IMR-90 (cell line): ENCODE measurements around the gene APIP.

Experiments
- BHLHE40 ChIP-seq: fragments of 150-350 bp; IDR thresholded peaks from 2 replicates; pipeline ENCODE4 v1.6.1; 2016; ENCODE audit warnings: mild to moderate bottlenecking, low read depth, low read length
- CEBPB ChIP-seq: IDR thresholded peaks from 2 replicates; pipeline ENCODE4 v1.6.1; 2012; ENCODE audit warnings: low read depth, low read length, improper control_type of control experiment
- CTCF ChIP-seq: conservative IDR thresholded peaks from 2 replicates; pipeline ENCODE4 v1.5.1; 2012; ENCODE audit warnings: mild to moderate bottlenecking, low read depth, low read length, improper control_type of control experiment
- MAZ ChIP-seq: IDR thresholded peaks from 2 replicates; pipeline ENCODE4 v1.6.1; 2012; ENCODE audit warnings: low read depth, mild to moderate bottlenecking, low read length, improper control_type of control experiment, moderate library complexity, borderline replicate concordance
- MXI1 ChIP-seq: IDR thresholded peaks from 2 replicates; pipeline ENCODE4 v1.6.1; 2012; ENCODE audit warnings: low read depth, mild to moderate bottlenecking, low read length, moderate library complexity, borderline replicate concordance
- POLR2A ChIP-seq: IDR thresholded peaks from 2 replicates; pipeline ENCODE4 v1.6.1; 2012; ENCODE audit warnings: mild to moderate bottlenecking, low read depth, low read length
- RAD21 ChIP-seq: IDR thresholded peaks from 2 replicates; pipeline ENCODE4 v1.6.1; 2012; ENCODE audit warnings: low read length, improper control_type of control experiment
- SMC3 ChIP-seq: fragments of 150-350 bp; IDR thresholded peaks from 2 replicates; pipeline ENCODE4 v1.6.1; 2016; ENCODE audit warnings: low read depth, mild to moderate bottlenecking, antibody characterized with exemption, low read length, moderate library complexity

GRCh38 chr11:34916843-34917770 lies 928 bp upstream of the APIP start:
- TF ChIP-seq RAD21 (no peak), CTCF (no peak), MXI1 (no peak), POLR2A (no peak), MAZ (no peak), CEBPB (no peak), SMC3 (no peak), BHLHE40 (no peak)
